ENCODE results near the gene SMIM35.

Gene SMIM35

DNA sequence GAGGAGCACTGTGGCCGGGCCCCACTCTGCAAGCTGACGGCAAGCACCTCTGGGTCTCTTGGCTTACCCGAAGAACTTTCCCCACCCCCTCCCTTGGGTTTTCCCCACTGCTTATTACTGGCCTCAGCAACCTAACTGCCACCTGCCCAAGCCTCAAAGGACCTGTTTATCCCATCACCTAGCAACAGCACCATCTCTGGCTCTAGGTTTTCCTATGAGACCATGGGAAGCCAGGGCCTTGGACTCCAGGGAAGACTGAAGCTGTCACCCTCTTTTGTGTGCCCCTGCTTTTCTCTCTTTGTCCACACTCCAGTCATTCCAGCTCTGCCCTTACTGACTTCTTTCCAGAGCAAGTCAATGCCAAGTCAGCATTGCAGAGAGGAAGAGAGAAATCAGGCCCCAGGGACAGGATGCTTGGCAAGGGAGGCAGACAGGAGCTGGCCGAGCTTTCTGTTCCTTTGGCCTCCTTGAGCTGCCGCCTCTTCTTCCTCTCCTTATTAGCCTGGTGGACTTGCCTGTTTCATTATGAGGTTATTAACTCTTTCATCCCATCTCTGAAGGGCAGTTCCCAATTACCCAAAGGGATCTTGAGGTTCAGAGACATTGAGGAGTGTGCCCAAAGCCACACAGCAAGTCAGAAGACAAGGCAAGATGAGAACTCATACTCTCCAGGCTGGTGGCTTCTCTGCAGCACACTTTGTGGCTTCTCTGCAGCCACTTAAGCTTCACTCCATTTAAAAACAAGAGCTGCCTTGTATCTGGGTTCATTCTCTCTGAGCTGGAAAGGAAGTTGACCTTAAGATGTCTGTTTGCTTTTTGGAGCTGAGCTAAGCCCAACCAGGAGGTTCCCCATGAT is at the start of gene SMIM35:
Gene SMIM35, minus strand, starts transcription at position 51 of the 856 bp plus-strand sequence. CDS start 206 bp downstream, outside the sequence.
- H2AFZ ChIP-seq (ENCODE audit: low read depth, low read length, severe bottlenecking), result no peak within 1 kb of the TSS
- H3F3A ChIP-seq (ENCODE audit: insufficient read depth), result no peaks in the 10 kb centered on the region
- no peak within 1 kb of the TSS for H3K27ac ChIP-seq (ENCODE audit: low read depth, low read length)
- no peaks in the 10 kb centered on the region for H3K27me3 ChIP-seq (ENCODE audit: low read length)
- H3K9ac ChIP-seq (ENCODE audit: low read length), result no peak within 1 kb of the TSS
- H4K20me1 ChIP-seq (ENCODE audit: low read depth, low read length), result no peaks in the 10 kb centered on the region
- H3K4me2 ChIP-seq (ENCODE audit: low read depth, low read length, poor library complexity, severe bottlenecking), result no peak within 1 kb of the TSS
- H3K9me3 ChIP-seq (ENCODE audit: insufficient read depth, low read length), result peaks cover 16% of the 10 kb centered on the region; the same call in 1 of the 2 replicates
- no peaks in the 10 kb centered on the region for H3K36me3 ChIP-seq (ENCODE audit: low read length)
- H3K4me3 ChIP-seq (ENCODE audit: insufficient read depth, low read length, poor library complexity, severe bottlenecking), result no peak within 1 kb of the TSS
- H3K9me2 ChIP-seq (replicated peaks; ENCODE audit: insufficient read depth, low read length), result no peaks in the 10 kb centered on the region
- H3K79me2 ChIP-seq (ENCODE audit: insufficient read depth, low read length), result no peaks in the 10 kb centered on the region
- TF ChIP-seq, protein P1, sequence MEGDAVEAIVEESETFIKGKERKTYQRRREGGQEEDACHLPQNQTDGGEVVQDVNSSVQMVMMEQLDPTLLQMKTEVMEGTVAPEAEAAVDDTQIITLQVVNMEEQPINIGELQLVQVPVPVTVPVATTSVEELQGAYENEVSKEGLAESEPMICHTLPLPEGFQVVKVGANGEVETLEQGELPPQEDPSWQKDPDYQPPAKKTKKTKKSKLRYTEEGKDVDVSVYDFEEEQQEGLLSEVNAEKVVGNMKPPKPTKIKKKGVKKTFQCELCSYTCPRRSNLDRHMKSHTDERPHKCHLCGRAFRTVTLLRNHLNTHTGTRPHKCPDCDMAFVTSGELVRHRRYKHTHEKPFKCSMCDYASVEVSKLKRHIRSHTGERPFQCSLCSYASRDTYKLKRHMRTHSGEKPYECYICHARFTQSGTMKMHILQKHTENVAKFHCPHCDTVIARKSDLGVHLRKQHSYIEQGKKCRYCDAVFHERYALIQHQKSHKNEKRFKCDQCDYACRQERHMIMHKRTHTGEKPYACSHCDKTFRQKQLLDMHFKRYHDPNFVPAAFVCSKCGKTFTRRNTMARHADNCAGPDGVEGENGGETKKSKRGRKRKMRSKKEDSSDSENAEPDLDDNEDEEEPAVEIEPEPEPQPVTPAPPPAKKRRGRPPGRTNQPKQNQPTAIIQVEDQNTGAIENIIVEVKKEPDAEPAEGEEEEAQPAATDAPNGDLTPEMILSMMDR (IDR thresholded peaks at IDR 0.05; ENCODE audit: insufficient read depth, low read length, poor library complexity, severe bottlenecking), result no peak
- TF ChIP-seq EZH2phosphoT487 (conservative IDR thresholded peaks at IDR 0.05; ENCODE audit: low read length), result no peak

DNA sequence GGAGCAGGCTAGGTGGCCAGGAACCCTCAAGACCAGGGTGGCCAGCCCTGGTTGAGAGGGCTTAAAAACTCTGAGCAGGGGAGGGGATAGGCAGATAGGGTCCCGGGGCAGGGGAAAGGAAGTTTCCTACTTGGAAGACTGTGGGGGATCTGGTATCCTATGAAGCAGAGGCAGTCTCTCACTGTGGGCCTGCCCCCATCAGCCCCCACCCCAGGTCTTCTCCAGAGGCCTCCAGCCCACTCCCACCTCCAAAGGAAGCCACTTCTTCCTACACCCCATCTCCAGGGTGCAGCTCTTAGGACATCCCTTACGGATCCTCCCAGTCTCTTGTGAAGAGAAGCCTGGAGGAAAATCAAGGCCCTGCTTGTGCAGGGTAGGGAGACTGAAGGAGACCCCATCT is 49.6 kb upstream of the SMIM35 start:
- H3K36me3 ChIP-seq (ENCODE audit: low read length), result no peaks in the 10 kb centered on the region
- H2AFZ ChIP-seq (ENCODE audit: low read depth, low read length, severe bottlenecking), result no peak overlapping the region
- H3F3A ChIP-seq (ENCODE audit: insufficient read depth), result no peaks in the 10 kb centered on the region
- H4K20me1 ChIP-seq (ENCODE audit: low read depth, low read length), result no peaks in the 10 kb centered on the region
- no peak overlapping the region for H3K27ac ChIP-seq (ENCODE audit: low read depth, low read length)
- no peaks in the 10 kb centered on the region for H3K9me3 ChIP-seq (ENCODE audit: insufficient read depth, low read length)
- H3K79me2 ChIP-seq (ENCODE audit: insufficient read depth, low read length), result no peaks in the 10 kb centered on the region
- no peak overlapping the region for H3K4me2 ChIP-seq (ENCODE audit: low read depth, low read length, poor library complexity, severe bottlenecking)
- no peaks in the 10 kb centered on the region for H3K27me3 ChIP-seq (ENCODE audit: low read length)
- H3K9me2 ChIP-seq (replicated peaks; ENCODE audit: insufficient read depth, low read length), result no peaks in the 10 kb centered on the region
- H3K4me3 ChIP-seq (ENCODE audit: insufficient read depth, low read length, poor library complexity, severe bottlenecking), result no peak overlapping the region
- no peak overlapping the region for H3K9ac ChIP-seq (ENCODE audit: low read length)
- no peak for TF ChIP-seq EZH2phosphoT487 (conservative IDR thresholded peaks at IDR 0.05; ENCODE audit: low read length)
- TF ChIP-seq, protein P1 (IDR thresholded peaks at IDR 0.05; ENCODE audit: insufficient read depth, low read length, poor library complexity, severe bottlenecking), result no peak

DNA sequence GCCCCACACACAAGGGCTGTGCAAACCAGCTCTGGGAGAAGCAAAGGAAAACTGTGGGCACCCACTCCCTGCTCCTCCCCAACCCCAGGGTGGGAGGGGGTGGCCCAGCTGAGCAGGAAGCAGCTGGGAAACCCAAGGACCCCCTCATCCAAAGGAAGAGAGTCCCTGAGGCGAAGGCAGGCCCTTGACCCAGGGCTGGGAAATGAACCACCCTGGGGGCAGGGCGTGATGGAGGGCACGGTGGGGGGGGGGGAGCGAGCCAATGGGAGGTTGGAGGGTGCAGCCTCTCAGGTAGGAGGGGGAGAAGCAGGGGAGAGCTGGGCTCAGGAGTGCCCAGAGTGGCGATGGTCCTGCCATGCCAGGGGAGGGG is 49.0 kb upstream of the SMIM35 start:
- Histone ChIP-seq H3K36me3 (ENCODE audit: low read length) (no peaks in the 10 kb centered on the region), H3K4me2 (ENCODE audit: low read depth, low read length, poor library complexity, severe bottlenecking) (no peak overlapping the region), H3K9ac (ENCODE audit: low read length) (no peak overlapping the region), H3K79me2 (ENCODE audit: insufficient read depth, low read length) (no peaks in the 10 kb centered on the region), H3K9me2 (replicated peaks; ENCODE audit: insufficient read depth, low read length) (no peaks in the 10 kb centered on the region), H3K27ac (ENCODE audit: low read depth, low read length) (no peak overlapping the region), H3F3A (ENCODE audit: insufficient read depth) (no peaks in the 10 kb centered on the region), H4K20me1 (ENCODE audit: low read depth, low read length) (no peaks in the 10 kb centered on the region), H3K9me3 (ENCODE audit: insufficient read depth, low read length) (no peaks in the 10 kb centered on the region), H3K4me3 (ENCODE audit: insufficient read depth, low read length, poor library complexity, severe bottlenecking) (no peak overlapping the region), H2AFZ (ENCODE audit: low read depth, low read length, severe bottlenecking) (no peak overlapping the region), H3K27me3 (ENCODE audit: low read length) (no peaks in the 10 kb centered on the region)
- TF ChIP-seq EZH2phosphoT487 (conservative IDR thresholded peaks at IDR 0.05; ENCODE audit: low read length), result no peak
- TF ChIP-seq, protein P1 (IDR thresholded peaks at IDR 0.05; ENCODE audit: insufficient read depth, low read length, poor library complexity, severe bottlenecking), result no peak

Measured in SU-DHL-6 (cell line).